CD4-positive, alpha-beta T cell treated with Interleukin-6 at 100 ng/mL for 8 hours (primary cell): Measurements from ENCODE around the gene CDC42BPB.
"Not testable (repeated sequence)": the region's sequence is repeated elsewhere in the genome, so short reads cannot be mapped to it uniquely, and the experiment has no call there.

Experiments
- DNase-seq: peaks from one replicate; pipeline ENCODE4 v3.0.0-alpha.2; 2020; ENCODE audit warnings: mixed read lengths, low spot score

The CDC42BPB gene

GRCh38 chr14:102927346-102927877 is 129.9 kb downstream of the CDC42BPB start:
- no peak for DNase-seq

GRCh38 chr14:102926840-102927239 is 130.5 kb downstream of the CDC42BPB start:
- not testable (repeated sequence) for DNase-seq

DNA sequence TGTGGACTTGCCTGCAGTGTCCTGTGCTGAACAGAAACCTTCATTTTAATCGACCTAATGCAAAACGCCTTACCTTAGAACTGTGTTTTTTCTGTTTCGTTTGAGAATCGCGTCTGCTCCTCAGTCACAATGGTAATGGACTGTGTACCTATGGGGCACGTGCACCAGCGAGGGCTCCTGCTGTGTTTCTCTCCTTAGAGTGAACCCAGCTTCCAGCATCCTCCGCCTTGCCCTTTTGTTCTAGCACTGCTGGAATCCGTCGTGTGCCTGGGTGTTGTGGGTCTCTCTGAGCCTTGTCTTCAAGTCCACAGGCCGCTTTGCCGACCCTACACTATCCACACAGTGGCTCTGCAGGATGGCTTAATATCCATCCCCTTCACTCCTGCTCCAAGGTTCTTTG is 131.2 kb downstream of the CDC42BPB start:
- no peak for DNase-seq

GRCh38 chr14:102925646-102926045 is 131.7 kb downstream of the CDC42BPB start:
- DNase-seq: no peak

DNA sequence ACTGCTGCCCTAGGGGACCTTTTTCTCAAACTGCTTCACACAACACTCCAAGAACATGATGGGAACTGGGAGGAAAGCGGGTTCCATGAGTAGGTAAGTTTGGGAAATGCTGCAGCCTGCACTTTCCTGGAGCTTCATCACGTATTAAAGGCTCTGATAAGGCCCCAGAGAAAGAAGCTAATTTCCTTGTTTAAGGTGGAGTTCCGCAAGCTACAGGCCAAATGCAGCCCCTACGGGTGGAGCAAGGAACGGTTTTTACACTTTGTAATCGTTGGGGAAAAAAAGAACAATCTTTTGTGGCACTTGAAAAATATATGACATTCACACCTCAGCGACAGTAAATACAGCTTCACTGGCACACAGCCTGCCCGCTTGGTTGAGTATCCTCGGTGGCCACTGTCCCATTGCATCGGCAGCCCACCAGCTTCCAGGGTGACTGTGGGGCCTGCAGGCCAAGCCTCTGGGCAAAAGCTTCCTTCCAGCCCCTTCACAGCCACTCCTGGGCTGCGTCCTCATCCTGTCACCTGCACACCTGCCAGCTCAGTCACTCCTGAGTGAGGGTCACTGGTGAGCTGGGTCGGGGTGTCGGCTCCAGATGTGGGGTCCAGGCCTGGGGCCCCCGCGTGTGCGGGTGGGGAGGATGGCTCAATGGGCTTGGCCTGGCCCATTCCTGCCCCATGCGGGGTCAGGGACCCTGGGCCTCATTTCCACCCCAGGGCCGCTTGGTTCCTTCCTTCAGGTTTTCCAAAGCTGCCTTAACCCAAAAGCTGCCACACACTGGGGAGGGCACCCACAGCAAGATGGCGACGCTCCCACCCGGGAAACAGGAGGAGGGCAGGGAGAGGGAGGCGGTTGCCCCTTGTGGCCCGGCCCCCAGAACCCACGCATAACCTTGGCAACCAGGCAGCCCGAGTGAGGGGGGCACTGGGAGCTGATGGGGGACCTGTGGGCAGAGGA is 132.4 kb downstream of the CDC42BPB start:
- no peak for DNase-seq

GRCh38 chr14:102923925-102924486 is 133.3 kb downstream of the CDC42BPB start:
- no peak for DNase-seq

- DNase-seq: no peak
Measured at GRCh38 chr14:102923201-102923924, 134.0 kb downstream of the CDC42BPB start.

- DNase-seq: no peak
Measured at GRCh38 chr14:102922490-102923200, 134.7 kb downstream of the CDC42BPB start, which contains the start of gene AMN. Gene AMN, plus strand, starts transcription at chr14:102922663. Its CDS starts 26 bp downstream, at chr14:102922689.

DNA sequence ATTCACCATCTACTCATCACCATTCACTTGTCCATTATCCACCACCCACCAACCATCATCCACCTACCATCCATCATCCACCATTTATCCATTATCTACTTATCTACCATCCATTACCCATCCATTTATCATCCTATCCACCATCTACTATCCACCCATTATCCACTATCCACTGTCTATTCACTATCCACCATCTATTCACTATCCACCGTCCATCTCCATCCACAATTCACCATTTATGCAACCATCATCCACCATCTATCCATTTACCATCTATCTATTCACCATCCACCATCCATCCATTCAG is 136.4 kb downstream of the CDC42BPB start:
- no peak for DNase-seq

- DNase-seq: no peak
Measured at GRCh38 chr14:102920273-102920997, 136.9 kb downstream of the CDC42BPB start.

- DNase-seq: no peak
Measured at GRCh38 chr14:102918438-102918837, 138.9 kb downstream of the CDC42BPB start.

GRCh38 chr14:102917469-102918211 is 139.7 kb downstream of the CDC42BPB start:
- peak; percentile 46 for DNase-seq

DNA sequence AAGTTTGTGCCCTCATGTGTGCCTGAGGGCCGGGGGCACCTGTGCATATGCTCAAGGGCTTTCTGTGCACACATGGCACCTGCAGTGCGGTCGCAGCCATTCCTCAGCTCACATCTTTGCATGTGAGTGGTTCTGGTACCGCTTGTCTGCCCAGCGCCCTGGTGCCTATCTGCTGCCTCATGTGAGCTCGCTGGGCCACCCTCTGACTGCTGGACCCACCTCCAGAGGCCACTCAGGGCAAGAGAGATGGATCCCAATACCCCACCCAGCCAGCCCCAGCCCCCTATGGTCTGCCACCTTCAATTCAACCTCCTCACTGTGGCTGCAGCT is 140.3 kb downstream of the CDC42BPB start:
- DNase-seq: no peak

DNA sequence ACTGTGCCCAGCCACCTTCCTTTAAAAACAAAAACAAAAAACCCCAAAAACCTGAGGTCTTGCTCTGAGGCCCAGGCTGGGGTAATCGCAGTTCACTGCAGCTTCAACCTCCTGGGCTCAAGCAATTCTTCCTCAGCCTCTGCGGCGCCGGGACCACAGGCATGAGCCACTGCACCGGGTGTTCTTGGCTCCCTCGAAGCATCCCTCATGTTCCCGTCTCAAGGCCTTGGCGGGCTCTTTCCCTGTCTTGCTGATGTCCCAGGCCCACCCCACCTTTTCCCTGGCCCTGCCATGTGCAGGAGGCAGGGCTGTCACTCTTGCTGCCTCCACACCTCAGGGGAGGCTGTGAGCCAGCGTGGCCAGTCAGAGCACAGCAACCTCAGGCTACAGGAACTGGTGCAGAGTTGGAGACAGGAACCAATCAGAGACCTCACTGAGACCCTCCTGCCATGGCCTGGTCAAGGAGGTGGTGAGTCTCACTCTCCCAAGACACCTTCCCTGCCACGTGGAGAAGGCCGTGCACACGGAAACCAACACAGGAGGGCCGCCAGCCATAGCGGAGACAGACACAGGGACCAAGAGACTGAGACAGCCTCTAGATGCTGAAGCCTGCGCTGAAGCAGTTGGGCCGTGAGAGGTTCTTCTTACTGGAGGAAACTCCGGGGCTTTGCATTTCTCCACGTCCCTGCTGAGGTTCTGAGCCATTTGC is 140.8 kb downstream of the CDC42BPB start:
- DNase-seq: no peak

DNA sequence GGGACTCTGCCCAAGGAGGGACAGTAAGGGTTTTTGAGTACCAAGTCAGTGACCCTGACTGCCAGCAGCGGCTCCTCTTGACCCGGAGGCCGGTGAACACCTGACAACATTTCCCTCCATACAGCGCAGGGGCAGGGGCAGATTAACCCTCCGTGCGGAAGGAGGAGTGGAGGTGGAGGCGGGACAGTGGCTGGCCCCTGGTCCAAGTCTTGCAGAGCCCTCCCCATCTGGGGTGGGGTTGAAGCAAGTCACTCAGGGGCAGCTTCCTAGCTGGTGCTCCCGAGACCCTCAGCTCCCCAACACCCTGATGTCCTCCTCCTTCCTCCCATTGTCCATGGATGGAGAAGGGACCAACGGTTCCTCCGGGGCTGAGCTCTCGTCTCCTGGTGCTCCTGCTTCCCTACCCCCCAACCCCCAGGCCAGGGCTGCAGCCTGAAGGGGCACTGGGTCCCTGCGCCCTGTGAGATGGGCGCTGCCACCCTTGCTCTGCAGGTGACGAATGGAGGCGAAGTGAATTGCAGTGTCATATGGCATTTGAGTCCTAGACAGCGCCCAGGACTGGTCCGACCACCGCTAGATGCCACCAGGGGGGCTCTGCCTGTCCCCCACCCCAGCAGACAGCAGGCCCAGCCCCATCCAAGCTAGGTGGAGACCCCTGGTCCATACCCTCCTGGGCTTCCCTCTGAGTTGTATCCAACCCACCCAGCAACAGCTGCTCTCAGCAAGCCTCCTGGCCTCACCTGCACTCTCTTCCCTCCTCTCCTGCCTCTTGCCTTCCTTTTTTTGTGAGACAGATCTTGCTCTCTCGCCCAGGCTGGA is 141.8 kb downstream of the CDC42BPB start:
- DNase-seq: no peak

DNA sequence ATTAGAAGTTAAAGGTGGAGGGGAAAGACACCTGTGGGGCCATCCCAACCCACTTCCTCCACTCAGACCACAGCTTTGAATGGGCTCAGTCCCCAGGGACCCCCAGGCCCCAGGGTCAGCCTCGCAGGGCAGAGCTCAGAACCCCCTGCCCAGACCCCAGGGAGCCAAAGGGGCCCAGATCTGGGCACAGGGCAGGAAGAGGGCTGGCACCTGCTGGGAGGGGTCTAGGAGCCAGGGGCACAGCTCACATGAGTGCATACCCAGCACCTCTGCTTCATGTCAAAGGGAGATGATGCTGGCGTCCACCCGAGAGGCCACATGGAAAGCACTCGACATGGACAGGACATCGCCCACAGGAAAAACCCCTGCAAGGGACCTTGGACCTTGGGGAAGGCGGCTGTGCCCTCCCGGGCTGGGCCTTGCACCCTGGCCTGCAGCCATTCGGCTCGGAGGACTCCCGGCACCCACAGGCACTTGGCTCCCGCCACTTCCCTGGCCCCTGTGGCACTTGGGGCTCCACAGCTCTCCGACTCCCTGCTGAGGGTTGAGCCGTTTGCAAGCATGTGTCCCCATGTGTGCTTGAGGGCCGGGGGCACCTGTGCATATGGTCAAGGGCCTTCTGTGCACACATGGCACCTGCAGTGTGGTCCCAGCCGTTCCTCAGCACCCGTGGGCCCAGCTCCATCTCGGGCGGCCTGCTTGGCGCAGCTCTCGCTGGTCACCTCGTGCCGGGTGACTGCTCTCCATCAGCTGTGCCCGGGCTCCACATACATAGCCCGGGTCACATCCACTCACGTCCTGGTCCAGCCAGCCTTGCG is 142.7 kb downstream of the CDC42BPB start:
- no peak for DNase-seq

- DNase-seq: no peak
Measured at GRCh38 chr14:102913341-102914211, 143.8 kb downstream of the CDC42BPB start.
